ENCODE results near the gene FKBP1A.

DNA sequence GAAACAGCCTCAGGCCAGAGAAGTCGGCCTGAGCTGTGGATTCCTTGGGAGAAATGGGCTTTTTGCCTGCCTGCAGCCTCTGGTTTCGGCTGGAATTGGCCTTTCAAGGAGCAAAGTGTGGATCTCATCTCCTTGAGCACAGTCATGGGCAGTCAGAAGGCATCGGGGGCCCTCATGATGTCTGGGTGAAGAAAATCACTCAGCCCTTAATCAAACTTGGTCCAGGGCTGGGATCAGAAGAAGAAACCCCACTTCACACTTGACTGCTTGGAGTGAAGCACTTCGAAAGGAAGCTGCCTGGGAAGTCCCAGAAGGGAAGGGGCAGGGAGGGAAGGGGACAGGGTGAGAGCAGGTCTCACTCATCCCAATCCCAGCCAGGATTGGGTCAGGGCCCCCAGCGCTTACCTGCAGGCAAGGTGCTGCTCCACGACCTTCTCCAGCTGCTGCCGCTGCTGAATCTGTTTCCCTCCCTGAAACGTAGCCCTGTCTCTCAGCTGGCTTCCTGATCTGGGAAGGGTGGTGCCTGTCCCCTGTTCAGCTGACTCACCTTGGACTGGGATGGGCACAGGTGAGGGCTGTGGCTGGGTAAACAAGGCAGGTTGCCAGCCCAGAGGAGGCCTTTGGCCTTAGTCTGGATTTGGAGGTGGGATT lies 64.0 kb downstream of the FKBP1A start, which contains the start of gene SDCBP2:
- no peak for TF ChIP-seq POLR2AphosphoS5 (IDR thresholded peaks at IDR 0.05; ENCODE audit: low read depth, low read length)
- TF ChIP-seq TAF1 (IDR thresholded peaks at IDR 0.05; ENCODE audit: borderline replicate concordance, low read depth, low read length), result no peak

All from GM12892 (cell line).